ENCODE measurements around the gene ELMO1. TPM values are rescaled to one million over a fixed set of nuclear protein-coding genes. Genes with fewer than 3 reads are reported as not detected.
A peak's percentile ranks its signal among the peaks of the same experiment; 100 is the strongest.

The ELMO1 gene
- polyA plus RNA-seq, 1 experiment, result not detected

GRCh38 chr7:37031571-37032257 lies 416.9 kb downstream of the ELMO1 start:
- POLR2A ChIA-PET, result no interaction called here

DNA sequence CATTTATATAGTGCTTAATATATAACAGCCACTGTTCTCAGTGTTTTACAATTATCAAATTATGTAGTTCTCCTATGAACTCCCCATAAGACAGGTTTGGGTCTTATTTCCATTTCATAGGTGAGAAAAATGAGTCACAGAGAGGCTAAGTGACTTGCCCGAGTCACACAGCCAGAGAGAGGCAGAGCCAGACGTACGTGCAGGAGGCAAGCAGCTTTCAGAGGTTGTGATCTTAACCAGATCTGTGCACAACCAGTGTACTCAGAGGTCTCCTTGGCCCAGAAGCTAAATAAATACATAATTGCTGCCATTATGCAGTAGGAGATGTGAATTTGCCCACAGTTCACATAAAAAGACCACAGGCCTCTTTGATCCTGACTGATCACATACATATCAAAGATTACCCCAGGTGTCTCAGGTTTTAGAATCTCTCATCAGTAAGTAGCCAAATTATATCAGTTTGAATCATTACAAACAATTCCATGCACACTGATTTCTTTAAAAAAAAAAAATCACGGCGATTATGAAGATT lies 419.7 kb downstream of the ELMO1 start:
- no peak overlapping the region for H3K4me3 ChIP-seq (ENCODE audit: low read depth, low read length)
- no peak for DNase-seq (ENCODE audit: low read depth)
- H3K36me3 ChIP-seq (ENCODE audit: control insufficient read depth, insufficient read depth, low read length), result no peaks in the 10 kb centered on the region
- TF ChIP-seq, protein P1, sequence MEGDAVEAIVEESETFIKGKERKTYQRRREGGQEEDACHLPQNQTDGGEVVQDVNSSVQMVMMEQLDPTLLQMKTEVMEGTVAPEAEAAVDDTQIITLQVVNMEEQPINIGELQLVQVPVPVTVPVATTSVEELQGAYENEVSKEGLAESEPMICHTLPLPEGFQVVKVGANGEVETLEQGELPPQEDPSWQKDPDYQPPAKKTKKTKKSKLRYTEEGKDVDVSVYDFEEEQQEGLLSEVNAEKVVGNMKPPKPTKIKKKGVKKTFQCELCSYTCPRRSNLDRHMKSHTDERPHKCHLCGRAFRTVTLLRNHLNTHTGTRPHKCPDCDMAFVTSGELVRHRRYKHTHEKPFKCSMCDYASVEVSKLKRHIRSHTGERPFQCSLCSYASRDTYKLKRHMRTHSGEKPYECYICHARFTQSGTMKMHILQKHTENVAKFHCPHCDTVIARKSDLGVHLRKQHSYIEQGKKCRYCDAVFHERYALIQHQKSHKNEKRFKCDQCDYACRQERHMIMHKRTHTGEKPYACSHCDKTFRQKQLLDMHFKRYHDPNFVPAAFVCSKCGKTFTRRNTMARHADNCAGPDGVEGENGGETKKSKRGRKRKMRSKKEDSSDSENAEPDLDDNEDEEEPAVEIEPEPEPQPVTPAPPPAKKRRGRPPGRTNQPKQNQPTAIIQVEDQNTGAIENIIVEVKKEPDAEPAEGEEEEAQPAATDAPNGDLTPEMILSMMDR (IDR thresholded peaks at IDR 0.05; ENCODE audit: insufficient read depth, low read depth, low read length), result no peak
- H3K27me3 ChIP-seq (ENCODE audit: control insufficient read depth, insufficient read depth, low read length), result no peaks in the 10 kb centered on the region; the same call in 1 of the 2 replicates
- POLR2A ChIA-PET, result no interaction called here
- CTCF ChIA-PET, result interaction anchor here (1.5 kb wide), 1 partner anchor 170 kb away, joined by 5 read pairs; no protein-coding TSS in a partner anchor

More at GRCh38 chr7:37031571-37032257, 416.9 kb downstream of the ELMO1 start:
- no peak overlapping the region for H3K4me3 ChIP-seq (ENCODE audit: low read depth, low read length)
- CTCF ChIA-PET, result interaction anchor here (1.3 kb wide), 1 partner anchor 150 kb away, joined by 8 read pairs; no protein-coding TSS in a partner anchor
- no peaks in the 10 kb centered on the region for H3K36me3 ChIP-seq (ENCODE audit: control insufficient read depth, insufficient read depth, low read length)
- H3K27me3 ChIP-seq (ENCODE audit: control insufficient read depth, insufficient read depth, low read length), result no peaks in the 10 kb centered on the region
- peak; percentile 99 for DNase-seq (ENCODE audit: low read depth)
- TF ChIP-seq, protein P1 (IDR thresholded peaks at IDR 0.05; ENCODE audit: insufficient read depth, low read depth, low read length), result no peak

GRCh38 chr7:37027557-37028341 lies 420.9 kb downstream of the ELMO1 start:
- Histone ChIP-seq H3K27me3 (ENCODE audit: control insufficient read depth, insufficient read depth, low read length) (no peaks in the 10 kb centered on the region; the same call in 1 of the 2 replicates), H3K36me3 (ENCODE audit: control insufficient read depth, insufficient read depth, low read length) (no peaks in the 10 kb centered on the region), H3K4me3 (ENCODE audit: low read depth, low read length) (no peak overlapping the region)
- TF ChIP-seq, protein P1 (IDR thresholded peaks at IDR 0.05; ENCODE audit: insufficient read depth, low read depth, low read length), result no peak
- DNase-seq (ENCODE audit: low read depth), result no peak
- CTCF ChIA-PET, result interaction anchor here (0.6 to 2.1 kb wide), 5 partner anchors 20 to 171 kb away, joined by 3 to 25 read pairs (median 4); no protein-coding TSS in a partner anchor
- POLR2A ChIA-PET, result no interaction called here

DNA sequence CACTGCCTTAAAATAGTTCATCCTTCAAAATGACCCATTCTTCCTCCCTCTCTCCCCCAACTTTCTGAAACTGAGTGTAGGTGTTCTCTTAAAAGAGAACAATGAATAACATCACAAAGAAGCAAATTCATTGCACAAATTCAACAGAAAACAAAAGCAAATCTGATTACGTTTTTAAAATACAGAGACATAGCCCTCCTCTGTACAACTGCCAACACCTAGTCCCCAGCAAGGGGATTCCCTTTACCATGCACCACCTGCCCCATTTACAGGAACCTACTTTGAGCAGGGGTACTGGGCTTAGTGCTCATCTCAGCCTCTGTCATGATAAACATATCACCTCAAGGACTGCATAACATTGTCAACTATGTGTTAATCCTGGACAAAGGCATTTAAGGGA lies 421.6 kb downstream of the ELMO1 start:
- DNase-seq (ENCODE audit: low read depth), result no peak
- TF ChIP-seq, protein P1 (IDR thresholded peaks at IDR 0.05; ENCODE audit: insufficient read depth, low read depth, low read length), result no peak
- ChIA-PET POLR2A (no interaction called here), CTCF (interaction anchor here (0.6 to 2.1 kb wide), 6 partner anchors 13 to 173 kb away, joined by 3 to 25 read pairs (median 4); no protein-coding TSS in a partner anchor)
- no peaks in the 10 kb centered on the region; the same call in 1 of the 2 replicates for H3K27me3 ChIP-seq (ENCODE audit: control insufficient read depth, insufficient read depth, low read length)
- no peaks in the 10 kb centered on the region for H3K36me3 ChIP-seq (ENCODE audit: control insufficient read depth, insufficient read depth, low read length)
- H3K4me3 ChIP-seq (ENCODE audit: low read depth, low read length), result no peak overlapping the region

- Histone ChIP-seq H3K4me3 (ENCODE audit: low read depth, low read length) (no peak overlapping the region), H3K27me3 (ENCODE audit: control insufficient read depth, insufficient read depth, low read length) (no peaks in the 10 kb centered on the region), H3K36me3 (ENCODE audit: control insufficient read depth, insufficient read depth, low read length) (no peaks in the 10 kb centered on the region)
- POLR2A ChIA-PET, result no interaction called here
- DNase-seq (ENCODE audit: low read depth), result no peak
- CTCF ChIA-PET, result interaction anchor here (0.5 to 1.2 kb wide), 3 partner anchors 32 to 163 kb away, joined by 3 to 6 read pairs (median 3); no protein-coding TSS in a partner anchor
- TF ChIP-seq, protein P1 (IDR thresholded peaks at IDR 0.05; ENCODE audit: insufficient read depth, low read depth, low read length), result no peak
These were observed 429.7 kb downstream of the ELMO1 start for GRCh38 chr7:37018954-37019353.

All from BJ (cell line).